Measurements from ENCODE around the gene URGCP.
A peak's percentile ranks its signal among the peaks of the same experiment; 100 is the strongest.

Gene URGCP

GRCh38 chr7:43884617-43885016 is 21.8 kb downstream of the URGCP start:
- no peak for DNase-seq (ENCODE audit: low spot score)
- H3K27ac ChIP-seq: no peak overlapping the region
- no peak for TF ChIP-seq CTCF (conservative IDR thresholded peaks at IDR 0.05; ENCODE audit: low read depth)
- POLR2A ChIA-PET (ENCODE audit: low non-redundant PET): no interaction called here
- CTCF ChIA-PET: interaction anchor here (0.6 kb wide), 2 partner anchors 11 to 672 kb away, joined by 3 read pairs; no protein-coding TSS in a partner anchor

DNA sequence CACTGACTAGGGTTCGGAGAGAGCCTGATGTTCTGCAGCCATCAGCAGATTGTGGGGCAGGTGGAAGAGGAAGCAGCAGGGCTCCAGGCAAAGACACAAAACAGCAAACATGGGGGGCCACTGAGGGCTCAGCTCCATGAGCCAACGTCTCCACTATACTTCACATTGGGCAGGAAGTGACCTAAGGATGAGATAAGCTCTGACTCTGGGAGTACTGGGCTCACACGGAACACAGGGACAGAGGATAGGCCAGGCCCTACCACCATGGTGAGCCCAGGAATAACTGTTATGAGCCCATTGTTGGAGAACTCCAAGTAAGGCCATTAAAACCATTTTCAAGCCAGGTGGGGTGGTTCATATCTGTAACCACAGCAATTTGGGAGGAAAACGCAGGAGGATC is 22.2 kb downstream of the URGCP start:
- H3K27ac ChIP-seq: no peak overlapping the region
- DNase-seq (ENCODE audit: low spot score): no peak
- POLR2A ChIA-PET (ENCODE audit: low non-redundant PET): no interaction called here
- TF ChIP-seq CTCF (conservative IDR thresholded peaks at IDR 0.05; ENCODE audit: low read depth): no peak
- CTCF ChIA-PET: interaction anchor here (0.5 to 0.6 kb wide), 3 partner anchors 10 to 672 kb away, joined by 3 read pairs; no protein-coding TSS in a partner anchor

DNA sequence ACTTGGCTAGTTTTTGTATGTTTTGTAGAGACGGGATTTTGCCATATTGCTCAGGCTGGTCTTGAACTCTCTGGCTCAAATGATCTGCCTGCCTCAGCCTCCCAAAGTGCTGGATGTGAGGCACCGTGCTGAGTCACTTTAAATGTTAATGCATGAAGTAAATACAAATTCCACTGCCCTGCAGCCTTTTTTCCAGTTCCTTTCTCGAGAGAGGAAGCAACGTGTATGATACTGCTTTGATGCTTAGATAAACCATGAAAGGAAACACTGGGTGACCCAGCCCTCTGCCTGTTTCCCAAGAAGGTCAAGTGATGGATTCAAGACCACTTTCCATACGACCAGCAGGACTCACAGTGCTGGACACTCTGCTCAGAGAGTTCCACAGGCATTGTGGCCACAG is 25.8 kb downstream of the URGCP start:
- no peak for DNase-seq (ENCODE audit: low spot score)
- no peak for TF ChIP-seq CTCF (conservative IDR thresholded peaks at IDR 0.05; ENCODE audit: low read depth)
- ChIA-PET CTCF (no interaction called here), POLR2A (ENCODE audit: low non-redundant PET) (no interaction called here)
- H3K27ac ChIP-seq: no peak overlapping the region

- ChIA-PET CTCF (no interaction called here), POLR2A (ENCODE audit: low non-redundant PET) (no interaction called here)
- H3K27ac ChIP-seq: peak overlapping the region; percentile 7; the same call in 1 of the 2 replicates
- DNase-seq (ENCODE audit: low spot score): no peak
- TF ChIP-seq CTCF (conservative IDR thresholded peaks at IDR 0.05; ENCODE audit: low read depth): no peak
Observed at GRCh38 chr7:43879477-43879876, 26.9 kb downstream of the URGCP start.

GRCh38 chr7:43878867-43879266 is 27.5 kb downstream of the URGCP start:
- ChIA-PET CTCF (interaction anchor here (1.2 kb wide), 1 partner anchor 439 kb away, joined by 4 read pairs; no protein-coding TSS in a partner anchor), POLR2A (ENCODE audit: low non-redundant PET) (no interaction called here)
- H3K27ac ChIP-seq: peak overlapping the region; percentile 7; the same call in 1 of the 2 replicates
- DNase-seq (ENCODE audit: low spot score): no peak
- no peak for TF ChIP-seq CTCF (conservative IDR thresholded peaks at IDR 0.05; ENCODE audit: low read depth)

DNA sequence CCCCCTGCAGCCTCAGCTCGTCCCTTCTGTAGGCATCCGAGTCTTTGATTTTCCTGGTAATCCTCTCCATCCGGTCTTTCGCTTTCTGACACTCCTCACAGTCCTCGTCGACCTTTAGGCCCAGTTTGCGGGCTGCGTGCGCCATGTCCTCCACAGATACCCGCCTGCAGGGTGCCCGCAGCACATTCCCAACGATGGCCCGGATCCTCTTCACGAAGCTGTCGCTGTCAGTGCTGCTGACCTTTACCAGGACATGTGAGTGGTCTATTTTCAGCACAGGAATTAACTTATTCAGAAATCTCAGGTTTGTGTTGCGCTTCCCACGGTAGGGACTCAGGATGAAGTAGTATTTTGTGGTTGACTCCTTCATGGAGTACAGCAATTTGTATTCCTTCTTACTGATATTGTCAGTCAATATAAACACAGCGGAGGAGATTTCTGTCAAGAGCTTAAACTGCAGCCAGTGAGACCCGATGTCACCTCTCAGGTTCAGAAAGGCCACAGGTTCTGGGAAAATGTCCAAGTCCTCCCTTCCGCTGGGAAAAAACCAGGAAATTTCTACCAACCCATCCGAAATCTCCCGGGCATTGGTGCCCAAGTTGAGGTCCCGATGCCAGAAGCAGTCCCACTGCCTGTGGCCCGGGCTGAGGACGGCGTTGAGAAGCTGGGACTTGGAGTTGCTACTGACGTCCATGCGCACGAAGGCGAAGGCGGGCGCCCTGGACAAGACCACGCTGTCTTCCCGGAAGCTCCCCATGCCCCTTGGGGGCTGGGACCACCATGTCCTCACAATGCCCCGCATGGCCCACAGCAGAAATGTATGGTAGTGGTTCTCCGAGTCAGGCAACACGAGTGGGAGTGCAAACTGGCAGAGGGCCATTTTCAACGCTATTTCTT is 28.2 kb downstream of the URGCP start:
- POLR2A ChIA-PET (ENCODE audit: low non-redundant PET): no interaction called here
- no peak for TF ChIP-seq CTCF (conservative IDR thresholded peaks at IDR 0.05; ENCODE audit: low read depth)
- no peak for DNase-seq (ENCODE audit: low spot score)
- H3K27ac ChIP-seq: peak overlapping the region; percentile 7; the same call in 1 of the 2 replicates
- CTCF ChIA-PET: interaction anchor here (1.2 kb wide), 1 partner anchor 439 kb away, joined by 4 read pairs; no protein-coding TSS in a partner anchor
